Adipose tissue (tissue), 3 donors: ENCODE results near the gene ACR. TPM values are rescaled to one million over a fixed set of nuclear protein-coding genes. Genes with fewer than 3 reads are reported as not detected.
"Not testable (repeated sequence)": the region's sequence is repeated elsewhere in the genome, so short reads cannot be mapped to it uniquely, and the experiment has no call there.

ENCODE experiments used
- H3K27ac ChIP-seq: one replicate; pipeline ENCODE4 v1.5.1; 2013; ENCODE audit warnings: low read depth, low read length
- WGBS, 3 donors: extraction: QIAGEN DNeasy Blood & Tissue Kit; methylation state at CpG; one replicate each; pipeline ENCODE4 v1.1.7; 2013; 5-methylcytosine and 5-hydroxymethylcytosine counted together
- polyA plus RNA-seq, 3 donors: library from polyadenylated mRNA; stranded (reverse); fragments of 200-250 nt; gene quantifications; one replicate each; pipeline ENCODE4 v1.2.3, GENCODE V29; 2013
- donor health status: healthy with polysubstance abuse.
- donor health status: Bipolar disorder and iron deficiency.
- donor health status: healthy.

The ACR gene
- polyA plus RNA-seq, 3 donors, result 0.25 to 3.6 (median 1.1) TPM

DNA sequence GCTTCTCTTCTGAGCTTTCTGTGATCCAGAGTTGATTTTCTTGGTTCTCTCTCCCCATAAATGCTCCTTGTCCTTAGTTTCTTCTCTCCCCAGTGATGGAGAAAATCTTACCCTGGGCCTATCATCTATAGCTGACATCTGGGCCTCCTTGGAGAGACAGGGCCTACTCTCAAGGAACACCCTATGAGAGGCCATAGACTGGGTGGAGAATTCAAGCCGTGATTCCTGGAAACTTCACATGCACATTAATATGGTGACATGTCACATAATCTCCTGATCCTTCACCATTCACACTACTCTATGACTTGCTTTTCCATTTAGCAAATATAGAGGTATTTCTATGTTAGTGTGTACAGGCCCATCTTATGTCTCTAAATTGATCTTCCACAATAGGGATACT lies 9.5 kb downstream of the ACR start:
- H3K27ac ChIP-seq, result not testable (repeated sequence)
- 80 to 89% (median 82%) methylated on average over 1 of the region's 1 CpG for WGBS, 3 donors

DNA sequence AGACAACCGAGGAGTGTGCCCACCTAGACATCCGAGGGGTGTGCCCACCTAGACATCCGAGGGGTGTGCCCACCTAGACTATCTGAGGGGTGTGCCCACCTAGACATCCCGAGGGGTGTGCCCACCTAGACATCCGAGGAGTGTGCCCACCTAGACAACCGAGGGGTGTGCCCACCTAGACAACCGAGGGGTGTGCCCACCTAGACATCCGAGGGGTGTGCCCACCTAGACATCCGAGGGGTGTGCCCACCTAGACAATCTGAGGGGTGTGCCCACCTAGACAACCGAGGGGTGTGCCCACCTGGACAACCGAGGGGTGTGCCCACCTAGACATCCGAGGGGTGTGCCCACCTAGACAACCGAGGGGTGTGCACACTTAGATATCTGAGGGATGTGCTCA lies 10.6 kb downstream of the ACR start:
- not testable (repeated sequence) for H3K27ac ChIP-seq
- 76 to 81% (median 77%) methylated on average over 11 of the region's 13 CpGs for WGBS, 3 donors

DNA sequence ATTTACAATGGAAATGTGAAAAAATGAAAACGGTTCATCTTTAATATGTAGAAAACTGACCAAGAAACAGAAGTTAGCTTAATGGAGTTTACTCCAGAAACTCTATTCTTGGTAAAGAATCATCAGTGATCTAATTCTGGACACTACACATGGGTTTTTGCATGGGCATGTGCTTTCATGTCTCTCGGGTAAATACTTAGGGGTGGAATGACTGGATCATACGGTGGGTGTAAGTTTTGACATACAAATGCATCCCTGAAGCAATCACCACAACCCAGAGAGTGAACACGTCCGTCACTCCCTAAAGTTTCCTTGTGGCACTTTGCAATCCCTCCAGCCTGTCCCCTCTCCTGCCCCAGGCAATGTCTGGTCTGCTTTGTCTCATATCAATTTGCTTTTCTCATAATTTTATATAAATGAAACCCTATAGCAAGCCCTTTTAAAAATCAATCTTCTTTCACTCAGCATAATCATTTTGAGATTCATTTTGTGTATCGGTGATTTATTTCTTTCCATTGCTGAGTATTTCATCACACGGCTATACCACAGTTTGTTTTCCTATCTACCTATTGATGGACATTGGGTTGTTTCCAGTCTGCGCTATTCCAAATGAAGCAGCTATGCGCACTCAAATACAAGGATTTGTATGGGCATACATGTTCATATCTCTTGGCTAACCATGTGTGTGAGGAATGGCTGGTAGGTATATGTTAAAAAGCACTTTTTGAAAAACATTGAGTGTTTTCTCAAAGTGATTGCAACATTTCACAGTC lies 11.5 kb downstream of the ACR start:
- not testable (repeated sequence) for H3K27ac ChIP-seq
- WGBS, 3 donors, result 68 to 77% (median 75%) methylated on average over 9 of the region's 9 CpGs

DNA sequence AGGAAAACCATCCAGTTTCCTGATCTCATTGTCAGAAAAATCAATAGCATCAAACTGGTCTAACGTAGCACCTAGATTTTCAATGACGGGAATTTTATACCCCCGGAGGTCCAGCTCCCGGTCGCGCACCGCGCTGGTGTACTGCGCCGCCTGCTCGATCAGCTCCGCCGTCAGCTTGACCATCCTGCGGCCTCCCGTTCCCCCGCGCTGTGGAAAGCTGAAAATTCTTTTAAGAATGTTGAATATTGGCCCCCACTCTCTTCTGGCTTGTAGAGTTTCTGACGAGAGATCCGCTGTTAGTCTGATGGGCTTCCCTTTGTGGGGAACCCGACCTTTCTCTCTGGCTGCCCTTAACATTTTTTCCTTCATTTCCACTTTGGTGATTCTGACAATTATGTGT lies 17.2 kb downstream of the ACR start:
- H3K27ac ChIP-seq, result not testable (repeated sequence)
- WGBS, 3 donors, result 72 to 83% (median 83%) methylated on average over 19 to 20 of the region's 20 CpGs

DNA sequence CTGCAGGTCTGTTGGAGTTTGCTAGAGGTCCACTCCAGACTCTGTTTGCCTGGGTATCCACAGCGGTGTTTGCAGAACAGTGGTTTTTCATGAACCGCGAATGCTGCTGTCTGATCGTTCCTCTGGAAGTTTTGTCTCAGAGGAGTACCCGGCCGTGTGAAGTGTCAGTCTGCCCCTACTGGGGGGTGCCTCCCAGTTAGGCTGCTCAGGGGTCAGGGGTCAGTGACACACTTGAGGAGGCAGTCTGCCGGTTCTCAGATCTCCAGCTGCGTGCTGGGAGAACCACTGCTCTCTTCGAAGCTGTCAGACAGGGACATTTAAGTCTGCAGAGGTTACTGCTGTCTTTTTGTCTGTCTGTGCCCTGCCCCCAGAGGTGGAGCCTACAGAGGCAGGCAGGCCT lies 18.4 kb downstream of the ACR start:
- WGBS, 3 donors, result 20 to 39% (median 26%) methylated on average over 2 to 9 of the region's 9 CpGs
- H3K27ac ChIP-seq, result not testable (repeated sequence)

DNA sequence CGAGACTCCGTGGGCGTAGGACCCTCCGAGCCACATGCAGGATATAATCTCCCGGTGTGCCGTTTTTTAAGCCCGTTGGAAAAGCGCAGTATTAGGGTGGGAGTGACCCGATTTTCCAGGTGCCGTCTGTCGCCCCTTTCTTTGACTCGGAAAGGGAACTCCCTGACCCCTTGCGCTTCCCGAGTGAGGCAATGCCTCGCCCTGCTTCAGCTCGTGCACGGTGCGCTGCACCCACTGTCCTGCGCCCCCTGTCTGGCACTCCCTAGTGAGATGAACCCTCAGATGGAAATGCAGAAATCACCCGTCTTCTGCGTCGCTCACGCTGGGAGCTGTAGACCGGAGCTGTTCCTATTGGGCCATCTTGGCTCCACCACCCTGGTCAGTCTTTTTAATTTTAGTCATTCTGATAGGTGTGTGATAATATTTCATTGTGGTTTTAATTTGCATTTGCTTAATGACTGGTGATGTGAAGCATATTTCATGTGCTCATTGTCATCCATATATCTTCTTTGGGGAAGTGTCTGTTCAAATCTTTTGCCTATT lies 19.0 kb downstream of the ACR start:
- not testable (repeated sequence) for H3K27ac ChIP-seq
- WGBS, 3 donors, result 13 to 14% (median 13%) methylated on average over 22 to 24 of the region's 24 CpGs

DNA sequence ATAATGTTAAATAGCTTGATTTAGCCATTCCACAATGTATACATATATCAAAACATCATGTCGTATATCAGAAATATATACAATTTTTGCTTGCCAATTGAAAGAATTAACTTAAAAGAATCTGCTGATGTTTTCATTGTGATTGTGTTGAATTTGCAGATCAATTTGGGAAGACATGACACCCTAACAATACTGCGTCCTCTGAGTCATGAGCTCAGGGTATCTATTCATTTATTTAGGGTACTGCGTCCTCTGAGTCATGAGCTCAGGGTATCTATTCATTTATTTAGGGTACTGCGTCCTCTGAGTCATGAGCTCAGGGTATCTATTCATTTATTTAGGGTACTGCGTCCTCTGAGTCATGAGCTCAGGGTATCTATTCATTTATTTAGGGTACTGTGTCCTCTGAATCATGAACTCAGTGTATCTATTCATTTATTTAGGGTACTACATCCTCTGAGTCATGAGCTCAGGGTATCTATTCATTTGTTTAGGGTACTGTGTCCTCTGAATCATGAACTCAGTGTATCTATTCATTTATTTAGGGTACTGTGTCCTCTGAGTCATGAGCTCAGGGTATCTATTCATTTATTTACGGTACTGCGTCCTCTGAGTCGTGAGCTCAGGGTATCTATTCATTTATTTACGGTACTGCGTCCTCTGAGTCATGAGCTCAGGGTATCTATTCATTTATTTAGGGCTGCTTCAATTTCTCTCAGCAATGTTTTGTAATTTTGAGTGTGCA lies 21.8 kb downstream of the ACR start:
- 55 to 78% (median 72%) methylated on average over 8 of the region's 10 CpGs for WGBS, 3 donors
- not testable (repeated sequence) for H3K27ac ChIP-seq

DNA sequence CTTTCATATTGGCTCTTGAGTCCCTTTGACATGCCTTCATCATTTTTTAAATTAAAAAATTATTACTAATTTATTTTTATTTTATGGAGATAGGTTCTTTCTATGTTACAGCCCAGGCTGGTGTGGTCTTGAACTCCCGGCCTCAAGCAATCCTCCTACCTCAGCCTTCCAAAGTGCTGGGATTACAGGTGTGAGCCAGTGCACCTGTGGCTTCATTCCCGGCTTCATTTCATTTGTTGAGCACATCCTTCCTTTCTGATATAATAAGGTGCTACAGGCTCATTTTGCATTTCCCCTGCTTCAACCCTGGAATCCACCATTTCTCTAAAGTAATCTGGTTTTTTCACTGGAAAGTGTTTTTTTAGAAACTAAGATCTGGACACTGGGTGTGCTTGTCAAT lies 23.8 kb downstream of the ACR start:
- WGBS, 3 donors, result 86 to 89% (median 88%) methylated on average over 2 of the region's 2 CpGs
- H3K27ac ChIP-seq, result not testable (repeated sequence)

DNA sequence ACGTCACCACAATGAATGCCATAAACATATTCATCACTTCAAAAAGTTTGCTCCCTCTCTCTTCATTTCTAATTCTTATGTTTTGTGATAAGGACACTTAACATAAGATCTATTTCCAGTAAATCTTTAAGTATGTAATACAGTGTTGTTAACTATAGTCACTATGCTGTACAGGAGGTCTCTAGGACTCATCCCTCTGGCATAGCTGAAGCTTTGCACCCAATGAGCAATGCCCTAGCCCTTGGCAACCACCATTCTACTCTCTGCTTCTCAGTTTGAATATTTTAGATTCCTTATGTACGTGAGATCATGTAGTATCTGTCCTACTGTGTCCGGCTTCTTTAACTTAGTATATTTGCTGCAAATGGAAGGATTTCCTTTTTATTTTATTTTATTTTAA lies 26.3 kb downstream of the ACR start:
- 67 to 88% (median 82%) methylated on average over 3 of the region's 3 CpGs for WGBS, 3 donors
- not testable (repeated sequence) for H3K27ac ChIP-seq

DNA sequence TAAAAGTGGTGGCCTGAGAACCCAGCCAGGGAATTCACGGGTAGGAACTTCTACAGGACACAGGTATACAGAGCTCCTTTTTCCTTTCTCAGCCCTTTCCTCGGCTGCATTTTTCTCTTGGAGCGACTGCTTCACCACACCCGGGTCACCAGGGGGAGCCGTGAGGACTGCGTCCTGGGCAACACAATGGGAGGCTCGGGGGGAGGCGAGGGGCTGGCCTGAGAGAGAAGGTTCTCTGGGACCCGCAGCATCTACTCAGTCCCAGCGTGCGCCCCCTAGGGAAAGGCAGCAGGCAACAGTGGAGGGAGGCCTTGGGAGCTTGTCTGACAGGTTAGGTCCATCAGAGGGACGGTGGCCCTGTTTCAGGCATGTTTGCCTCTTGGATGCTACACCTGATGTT lies 37.1 kb downstream of the ACR start:
- 24 to 37% (median 31%) methylated on average over 11 to 12 of the region's 12 CpGs for WGBS, 3 donors
- not testable (repeated sequence) for H3K27ac ChIP-seq

DNA sequence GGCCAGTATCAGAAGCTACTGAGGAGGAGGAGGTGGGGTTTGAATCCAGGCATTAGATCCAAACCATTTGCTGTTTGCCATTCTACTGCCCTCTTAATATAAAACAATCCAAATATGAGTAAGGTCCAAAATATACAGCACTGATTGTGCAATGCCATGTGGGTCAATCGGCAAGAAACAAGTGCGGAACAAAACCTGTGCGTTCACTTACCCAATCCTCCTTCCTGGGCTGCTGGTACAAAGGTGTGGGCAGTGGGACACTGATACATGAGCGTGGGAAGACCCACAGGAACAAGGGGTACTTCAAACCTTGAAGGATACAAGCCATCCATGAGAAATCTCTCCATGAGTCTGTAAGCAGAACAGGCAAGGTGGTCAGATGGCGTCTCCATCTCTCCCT lies 39.6 kb downstream of the ACR start:
- not testable (repeated sequence) for H3K27ac ChIP-seq
- 76 to 83% (median 82%) methylated on average over 4 to 5 of the region's 5 CpGs for WGBS, 3 donors

DNA sequence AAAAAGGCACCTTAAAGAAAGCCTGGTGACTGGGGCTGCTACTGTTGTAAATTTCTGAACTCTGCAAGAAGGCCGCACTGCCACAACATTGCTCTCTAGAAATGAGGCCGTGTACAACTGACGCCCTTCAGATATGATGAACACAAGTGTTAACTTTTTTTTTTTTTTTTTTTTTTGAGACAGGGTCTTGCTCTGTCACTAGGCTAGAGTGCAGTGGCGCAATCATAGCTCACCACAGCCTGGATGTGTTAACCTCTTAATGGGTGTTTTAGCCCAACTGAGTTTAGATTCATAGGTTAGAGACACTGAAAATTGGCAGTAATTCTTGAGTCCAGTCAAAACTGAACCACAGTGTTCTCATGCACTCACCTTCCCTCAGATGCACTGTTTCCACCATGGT lies 42.2 kb downstream of the ACR start:
- WGBS, 3 donors, result 52 to 89% (median 59%) methylated on average over 4 of the region's 4 CpGs
- not testable (repeated sequence) for H3K27ac ChIP-seq

DNA sequence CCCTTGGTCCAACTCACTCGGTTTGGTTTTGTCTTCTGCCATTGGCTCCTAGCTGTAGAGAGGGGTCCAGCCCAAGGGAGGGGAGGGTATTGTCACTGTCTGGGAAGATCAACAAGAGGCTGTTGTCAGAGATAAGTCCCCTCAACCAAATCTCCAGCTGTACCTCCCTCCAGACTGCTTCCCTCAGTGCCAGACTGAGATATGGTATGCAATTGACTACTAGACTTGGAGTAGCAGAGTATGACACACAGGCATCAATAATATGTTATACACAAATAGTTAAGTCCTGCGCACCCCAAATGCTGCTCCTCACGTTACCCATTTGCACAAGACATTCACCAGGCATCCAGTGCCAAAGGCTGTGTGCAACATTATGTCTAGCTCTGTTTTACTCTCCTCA lies 44.2 kb downstream of the ACR start:
- 85 to 94% (median 92%) methylated on average over 2 of the region's 3 CpGs for WGBS, 3 donors
- H3K27ac ChIP-seq, result not testable (repeated sequence)

DNA sequence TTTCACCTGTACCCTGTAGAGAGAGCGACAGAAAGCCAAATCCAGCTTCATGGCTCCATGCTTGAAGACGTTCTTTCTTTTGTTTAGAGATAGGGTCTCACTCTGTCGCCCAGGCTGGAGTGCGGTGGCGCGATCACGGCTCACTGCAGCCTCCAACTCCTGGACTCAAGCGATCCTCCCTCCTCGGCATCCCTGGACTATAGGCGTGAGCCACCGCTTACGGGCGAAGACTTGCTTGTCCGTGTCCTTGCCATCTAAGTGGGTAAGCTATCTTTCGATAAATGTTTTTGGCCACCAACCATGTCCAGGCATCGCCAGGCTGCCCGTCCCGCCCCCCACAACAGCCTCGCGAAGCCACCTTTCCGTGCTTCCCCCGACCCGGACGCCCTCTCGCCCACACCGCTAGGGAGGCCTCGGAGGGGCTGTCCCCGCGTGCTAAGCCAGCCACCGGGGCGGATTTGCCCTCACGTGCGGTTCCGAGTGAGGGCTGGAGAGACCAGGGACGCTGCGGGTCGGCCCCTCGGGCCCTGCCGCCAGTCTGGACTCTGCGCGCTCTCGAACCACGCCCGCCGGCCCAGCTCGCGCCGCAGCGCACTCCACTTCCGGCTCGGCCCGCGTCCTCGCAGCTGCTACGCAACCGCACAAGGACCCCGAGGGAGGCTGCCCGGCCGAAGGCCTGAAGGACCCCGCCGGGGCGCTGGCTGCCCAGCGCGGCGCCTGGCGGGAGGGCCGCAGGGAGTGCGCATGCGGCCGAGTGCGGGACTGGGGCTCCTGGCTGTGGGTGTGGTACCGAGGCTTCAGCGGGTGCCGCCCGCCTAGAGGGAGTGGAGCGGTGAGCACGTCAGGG lies 45.3 kb downstream of the ACR start, which contains the start of gene RABL2B:
Gene RABL2B, minus strand, starts transcription at position 604 of the 847 bp plus-strand sequence. CDS start 1,342 bp downstream, outside the sequence.
- WGBS, 3 donors, result 0 to 1% (median 0%) methylated on average over 33 to 45 of the region's 77 CpGs
- not testable (repeated sequence) for H3K27ac ChIP-seq

DNA sequence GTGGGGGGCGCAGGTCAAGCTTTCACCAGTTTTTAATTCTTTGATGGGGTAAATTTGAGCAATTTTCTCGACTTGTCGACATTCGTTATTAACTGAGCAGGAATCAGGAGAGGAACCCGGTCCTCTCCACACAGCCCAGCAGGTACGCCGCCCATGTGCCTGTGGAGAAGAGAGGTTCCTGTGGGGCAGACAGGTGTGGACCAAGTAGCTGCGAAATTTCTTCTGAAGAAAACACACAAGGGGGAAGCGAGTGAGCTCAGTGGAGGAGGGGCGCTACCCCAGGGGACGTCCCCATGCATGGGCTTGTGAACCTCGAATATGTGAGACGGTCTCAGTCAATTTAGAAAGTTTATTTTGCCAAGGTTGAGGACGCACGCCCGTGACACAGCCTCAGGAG lies 45.9 kb downstream of the ACR start:
- 0 to 1% (median 0%) methylated on average over 7 to 8 of the region's 16 CpGs for WGBS, 3 donors
- H3K27ac ChIP-seq, result not testable (repeated sequence)

DNA sequence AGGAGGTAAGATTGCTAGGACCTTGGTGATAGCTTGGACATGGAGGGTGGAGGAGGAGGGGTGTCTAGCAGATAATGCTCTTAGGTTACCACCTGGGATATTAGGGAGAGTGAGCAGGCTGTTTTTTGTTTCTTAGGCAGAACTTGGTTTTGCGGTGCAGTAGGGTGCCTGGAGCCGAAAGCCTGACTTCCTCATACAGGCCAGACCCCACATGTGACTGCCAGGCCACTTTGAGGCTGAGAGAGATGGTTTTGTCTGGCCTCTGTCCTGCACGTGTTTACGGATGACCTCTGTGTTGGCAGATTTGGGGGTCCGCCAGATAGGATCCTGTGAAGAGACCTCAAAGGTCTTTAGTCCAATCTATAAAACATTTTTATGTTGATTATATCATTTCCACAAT lies 47.3 kb downstream of the ACR start:
- 79 to 92% (median 83%) methylated on average over 5 of the region's 5 CpGs for WGBS, 3 donors
- not testable (repeated sequence) for H3K27ac ChIP-seq

DNA sequence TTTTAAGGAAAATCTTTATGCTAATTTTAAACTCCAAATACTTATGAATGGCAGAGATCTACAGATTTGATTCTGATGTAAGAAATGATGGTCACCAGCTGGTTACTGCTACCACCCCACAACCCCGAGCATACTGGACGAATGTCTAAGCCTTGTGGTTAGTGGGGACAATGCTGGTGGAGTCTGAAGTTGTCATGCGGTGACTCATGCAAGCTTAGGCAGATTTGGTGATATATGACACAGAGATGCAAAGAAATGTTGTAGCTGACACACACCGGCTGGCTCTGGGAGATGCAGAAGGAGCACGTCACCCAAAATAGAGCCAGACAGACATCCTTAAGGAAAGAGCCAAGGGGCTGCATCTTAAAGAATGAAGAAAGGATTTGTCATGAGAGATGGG lies 48.9 kb downstream of the ACR start:
- H3K27ac ChIP-seq, result not testable (repeated sequence)
- WGBS, 3 donors, result 62 to 88% (median 85%) methylated on average over 2 to 4 of the region's 5 CpGs
